Loucy (cell line): ENCODE measurements around the gene VANGL2.

Experiments used
- EZH2phosphoT487 ChIP-seq: fragments of 200-600 bp; IDR thresholded peaks from 2 replicates; pipeline ENCODE4 v1.6.1; 2018; ENCODE audit warnings: antibody characterized with exemption, mild to moderate bottlenecking, moderate library complexity, borderline replicate concordance
- TF ChIP-seq, protein P1 (sequence below): fragments of 200-600 bp; sonication (generic); conservative IDR thresholded peaks from 2 replicates; pipeline ENCODE4 v1.5.1; 2014; ENCODE audit warnings: mild to moderate bottlenecking, antibody characterized with exemption, low read length

DNA sequence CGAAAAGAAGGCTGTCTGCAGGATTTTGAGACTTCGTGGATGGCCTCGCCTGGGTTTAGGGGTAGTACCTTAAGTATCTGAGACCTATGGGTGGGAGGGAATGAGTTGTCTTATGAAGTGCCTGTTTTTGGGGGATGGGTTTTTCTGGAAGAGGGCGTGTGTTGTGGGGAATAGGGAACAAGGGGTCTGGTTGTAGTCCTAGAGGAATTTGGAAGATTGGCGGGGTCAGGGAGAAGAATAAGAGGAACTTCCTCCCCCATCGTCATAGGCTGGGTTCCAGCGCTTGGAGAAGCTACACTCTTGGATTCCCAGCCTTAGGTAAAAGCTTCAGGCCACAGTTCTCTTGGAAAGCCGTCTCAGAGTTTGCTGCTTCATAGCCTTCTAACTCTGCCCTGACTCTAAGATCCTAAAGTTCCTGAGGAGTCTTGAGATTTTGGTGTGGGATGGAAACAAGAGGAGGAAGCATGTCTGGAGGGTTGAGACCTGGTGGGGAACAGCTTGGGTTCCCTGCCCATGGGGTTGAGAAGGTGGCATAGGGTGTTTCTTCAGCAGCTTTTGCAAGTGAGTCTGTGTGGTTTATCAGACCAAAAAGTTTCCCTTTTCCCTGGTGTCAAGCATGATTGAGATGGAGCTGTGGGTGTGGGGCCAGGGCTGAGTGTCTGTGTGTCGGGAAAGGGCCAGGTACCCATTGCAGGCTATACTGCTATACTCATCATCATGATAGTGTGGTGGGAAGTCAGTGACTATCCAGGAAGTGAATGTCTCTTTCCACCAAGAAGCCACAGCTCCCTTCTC is 1.8 kb downstream of the VANGL2 start:
- TF ChIP-seq, protein P1, sequence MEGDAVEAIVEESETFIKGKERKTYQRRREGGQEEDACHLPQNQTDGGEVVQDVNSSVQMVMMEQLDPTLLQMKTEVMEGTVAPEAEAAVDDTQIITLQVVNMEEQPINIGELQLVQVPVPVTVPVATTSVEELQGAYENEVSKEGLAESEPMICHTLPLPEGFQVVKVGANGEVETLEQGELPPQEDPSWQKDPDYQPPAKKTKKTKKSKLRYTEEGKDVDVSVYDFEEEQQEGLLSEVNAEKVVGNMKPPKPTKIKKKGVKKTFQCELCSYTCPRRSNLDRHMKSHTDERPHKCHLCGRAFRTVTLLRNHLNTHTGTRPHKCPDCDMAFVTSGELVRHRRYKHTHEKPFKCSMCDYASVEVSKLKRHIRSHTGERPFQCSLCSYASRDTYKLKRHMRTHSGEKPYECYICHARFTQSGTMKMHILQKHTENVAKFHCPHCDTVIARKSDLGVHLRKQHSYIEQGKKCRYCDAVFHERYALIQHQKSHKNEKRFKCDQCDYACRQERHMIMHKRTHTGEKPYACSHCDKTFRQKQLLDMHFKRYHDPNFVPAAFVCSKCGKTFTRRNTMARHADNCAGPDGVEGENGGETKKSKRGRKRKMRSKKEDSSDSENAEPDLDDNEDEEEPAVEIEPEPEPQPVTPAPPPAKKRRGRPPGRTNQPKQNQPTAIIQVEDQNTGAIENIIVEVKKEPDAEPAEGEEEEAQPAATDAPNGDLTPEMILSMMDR = no peak
- no peak for TF ChIP-seq EZH2phosphoT487
